GM19395 (cell line): Measurements from ENCODE around the gene GTF2IRD1.
"Not testable (repeated sequence)": the region's sequence is repeated elsewhere in the genome, so short reads cannot be mapped to it uniquely, and the experiment has no call there.

Experiments used
- ATAC-seq: cut with Tn5 transposase; IDR thresholded peaks from one replicate; pipeline ENCODE4 v1.9.1; 2021; ENCODE audit warnings: mild to moderate bottlenecking, moderate library complexity; ENCODE audit not compliant: unreplicated experiment

Gene GTF2IRD1

DNA sequence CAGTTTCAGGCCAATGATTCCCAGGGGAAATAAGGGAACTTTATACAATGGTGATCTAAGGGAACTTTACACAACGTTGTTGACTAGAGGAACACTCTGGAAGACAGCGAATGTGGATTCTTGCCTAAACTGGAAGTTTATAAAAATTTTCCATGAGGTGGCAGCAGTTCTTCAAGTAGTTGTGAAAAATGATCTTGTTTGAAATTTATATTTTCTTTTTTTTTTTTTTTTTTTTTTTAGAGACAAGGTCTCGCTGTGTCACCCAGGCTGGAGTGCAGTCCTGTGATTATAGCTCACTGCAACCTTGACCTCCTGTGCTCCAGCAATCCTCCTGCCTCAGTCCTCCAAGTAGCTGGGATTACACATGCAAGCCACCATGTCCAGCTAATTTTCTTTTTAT is 171.7 kb downstream of the GTF2IRD1 start:
- no peak for ATAC-seq

DNA sequence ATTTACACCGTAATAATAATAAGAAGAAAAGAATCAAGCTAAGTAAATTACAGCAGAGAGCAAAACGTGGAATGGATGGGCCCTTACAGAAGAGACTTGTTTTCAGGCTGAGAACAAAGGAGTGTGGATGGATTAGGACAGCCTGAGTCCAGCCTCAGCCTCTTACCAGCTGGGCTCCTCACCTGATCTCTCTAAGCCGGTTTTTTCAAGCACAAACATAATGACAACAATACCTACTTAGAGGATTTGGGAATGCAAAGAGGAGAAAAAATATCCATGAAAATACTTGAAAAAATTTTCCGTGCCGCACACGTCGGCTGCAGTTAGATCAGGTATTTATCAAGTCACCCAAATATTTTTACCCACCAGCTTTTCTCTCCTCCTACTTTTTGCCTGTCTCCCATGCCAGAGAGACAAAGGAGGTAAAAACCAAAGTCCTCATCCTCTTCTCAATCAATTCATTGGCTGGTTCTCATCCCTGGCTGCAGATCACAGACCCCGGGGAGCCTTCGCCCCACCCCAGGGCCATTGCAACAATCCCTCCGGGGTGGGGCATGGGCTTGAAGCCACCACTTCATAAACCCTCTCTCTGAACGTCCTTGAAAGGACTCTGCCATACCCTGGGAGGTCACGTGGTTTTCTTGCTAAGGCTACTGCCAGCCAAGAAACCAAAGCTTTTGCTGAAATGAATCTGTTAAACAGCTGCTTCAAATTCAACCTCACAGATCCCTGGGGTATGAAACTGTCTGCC is 174.1 kb downstream of the GTF2IRD1 start:
- no peak for ATAC-seq

DNA sequence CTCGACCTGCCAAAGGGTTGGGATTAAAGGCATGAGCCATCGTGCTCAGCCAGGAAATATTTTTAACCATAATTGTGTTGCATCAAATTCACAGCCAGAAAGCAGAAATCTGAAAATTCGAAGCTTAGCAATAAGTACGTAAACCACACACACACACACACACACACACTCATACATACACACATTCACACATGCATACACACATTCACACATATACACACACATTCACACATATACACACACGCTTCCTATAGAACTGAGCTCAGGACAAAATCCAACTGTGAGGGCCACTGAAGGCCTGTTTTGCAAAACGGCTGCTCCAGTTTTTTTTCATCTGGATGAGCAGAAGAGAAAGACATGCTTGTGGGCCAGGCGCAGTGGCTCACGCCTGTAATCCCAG is 178.8 kb downstream of the GTF2IRD1 start:
- no peak for ATAC-seq

DNA sequence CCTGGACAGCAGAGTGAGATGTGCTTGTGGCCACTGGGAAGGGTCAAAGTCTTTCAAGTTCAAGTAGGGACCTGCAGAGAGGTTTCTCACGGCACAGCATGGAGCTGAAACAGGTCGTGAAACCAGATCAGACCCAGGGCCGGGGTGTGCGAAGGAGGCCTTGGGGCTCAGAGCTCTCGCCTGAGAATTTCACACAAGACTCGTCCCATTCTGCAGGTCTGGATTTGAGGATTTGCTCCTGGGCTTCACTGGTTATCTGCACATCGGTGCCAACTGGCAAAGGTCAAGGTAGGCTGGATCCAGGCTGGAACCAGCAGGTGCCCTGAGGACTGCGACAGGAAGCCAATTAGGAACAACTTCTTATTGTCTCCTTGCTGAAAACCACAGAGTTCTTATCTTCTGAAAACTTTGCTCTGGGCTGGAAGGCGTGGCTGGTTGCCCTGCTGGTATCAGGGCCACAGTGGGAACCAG is 179.8 kb downstream of the GTF2IRD1 start:
- ATAC-seq, result no peak

DNA sequence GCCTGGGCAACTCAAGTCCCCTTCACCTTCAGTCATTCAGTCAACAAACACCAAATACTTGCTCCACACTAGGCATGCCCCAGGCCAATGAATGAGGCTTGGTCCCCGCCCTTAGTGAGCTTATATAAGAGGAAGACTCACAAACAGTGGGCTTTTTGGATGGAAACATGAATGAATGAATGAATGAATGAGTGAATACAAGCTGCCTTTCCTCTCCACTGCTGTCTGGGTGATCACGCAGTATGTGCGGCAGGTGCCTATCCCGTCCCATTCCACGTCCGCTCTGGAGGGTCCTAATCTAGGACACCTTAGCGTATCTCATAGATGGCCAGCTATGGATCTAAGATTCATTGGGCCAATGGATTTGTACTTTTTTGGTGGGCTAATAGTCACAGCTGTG is 184.0 kb downstream of the GTF2IRD1 start:
- no peak for ATAC-seq

GRCh38 chr7:74650055-74650454 is 196.3 kb downstream of the GTF2IRD1 start:
- ATAC-seq, result peak; percentile 76

DNA sequence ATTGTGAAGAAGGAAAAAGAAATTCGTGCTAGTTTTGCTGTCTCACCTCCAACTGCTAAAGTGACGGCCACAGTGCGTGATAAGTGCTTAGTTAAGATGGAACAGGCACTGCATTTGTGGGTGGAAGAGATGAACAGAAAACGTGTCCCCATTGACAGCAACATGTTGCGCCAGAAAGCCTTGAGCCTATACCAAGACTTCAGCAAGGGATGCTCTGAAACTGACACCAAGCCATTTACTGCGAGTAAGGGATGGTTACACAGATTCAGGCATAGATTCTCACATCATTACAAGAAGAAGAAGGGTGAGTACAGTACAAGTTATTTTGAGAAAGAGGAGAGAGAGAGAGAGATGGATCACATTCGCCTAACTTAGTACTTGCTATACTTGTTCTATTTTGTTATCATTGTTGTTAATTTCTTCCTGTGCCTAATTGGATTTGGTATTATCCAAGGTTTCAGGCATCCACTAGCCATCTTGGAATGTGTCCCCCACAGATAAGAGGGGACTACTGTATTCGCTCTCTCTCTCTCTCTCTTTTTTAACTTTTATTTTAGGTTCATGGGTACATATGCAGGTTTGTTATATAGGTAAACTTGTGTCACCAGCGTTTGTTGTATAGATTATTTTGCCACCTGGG is 196.9 kb downstream of the GTF2IRD1 start:
- peak; percentile 65 for ATAC-seq

DNA sequence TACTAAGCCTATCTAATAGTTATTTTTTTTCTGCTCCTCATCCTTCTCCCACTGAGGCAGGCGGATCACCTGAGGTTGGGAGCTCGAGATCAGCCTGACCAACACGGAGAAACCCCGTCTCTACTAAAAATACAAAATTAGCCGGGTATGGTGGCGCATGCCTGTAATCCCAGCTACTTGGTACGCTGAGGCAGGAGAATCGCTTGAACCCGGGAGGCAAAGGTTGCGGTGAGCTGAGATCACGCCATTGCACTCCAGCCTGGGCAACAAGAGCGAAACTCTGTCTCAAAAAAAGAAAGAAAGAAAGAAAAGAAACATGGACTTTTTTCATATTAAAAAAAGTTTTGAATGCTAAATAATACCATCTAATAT is 197.4 kb downstream of the GTF2IRD1 start:
- not testable (repeated sequence) for ATAC-seq
